ENCODE measurements around the gene SH2D7. TPM values are rescaled to one million over a fixed set of nuclear protein-coding genes. Genes with fewer than 3 reads are reported as not detected.

The SH2D7 gene
- polyA plus RNA-seq, 2 of the 4 experiments (the other 2 are of a cell fraction), result not detected

DNA sequence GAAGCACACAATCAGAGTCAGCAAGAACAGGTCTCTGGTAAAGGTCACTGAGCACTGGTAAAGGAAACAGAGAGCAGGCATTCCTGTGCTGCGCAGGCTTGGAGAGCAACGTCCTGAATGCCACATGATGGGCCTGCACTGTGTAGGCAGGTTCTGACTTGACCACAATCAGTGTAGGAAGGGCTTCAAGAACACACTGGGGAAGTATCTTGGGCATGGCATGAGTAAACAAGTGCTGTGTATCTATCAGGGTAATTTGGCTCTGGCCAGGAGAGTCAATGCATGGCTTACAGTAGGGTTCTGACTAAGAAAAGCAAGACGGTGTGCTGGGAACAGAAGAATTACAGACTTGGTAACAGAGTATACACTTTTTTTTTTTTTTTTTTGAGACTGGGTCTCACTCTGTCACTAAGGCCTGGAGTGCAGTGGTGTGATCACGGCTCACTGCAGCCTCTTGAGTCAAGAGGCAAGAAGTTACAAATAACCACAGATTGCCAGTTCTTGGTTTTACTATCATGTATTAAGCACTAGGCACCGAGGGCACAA lies 45.5 kb upstream of the SH2D7 start:
- DNase-seq (ENCODE audit: low read depth in 1 of 2, low spot score in 1 of 2) (no peak), ATAC-seq (no peak; a peak in 1 of 6 replicates), FAIRE-seq (no peak)
- ChIA-PET POLR2A (no interaction called here), CTCF (interaction anchor here (1.1 to 2.5 kb wide), 4 partner anchors 11 to 62 kb away, joined by 3 to 5 read pairs (median 5); no protein-coding TSS in a partner anchor)
- whole genome bisulfite sequencing (ENCODE audit: missing lambda C conversion rate), result 90% methylated on average over 5 of the region's 5 CpGs
- no peak overlapping the region for H3K4me2 ChIP-seq
- no peak overlapping the region for H3K27ac ChIP-seq
- no peak overlapping the region for H3K4me3 ChIP-seq
- H3K4me1 ChIP-seq, result peaks cover 5% of the 10 kb centered on the region
- no peaks in the 10 kb centered on the region for H3K9me3 ChIP-seq
- no peak for TF ChIP-seq NFE2L2 (conservative IDR thresholded peaks at IDR 0.05; ENCODE audit: low read length)
- TF ChIP-seq ZSCAN20 (CRISPR knock-in tag; IDR thresholded peaks at IDR 0.05), result no peak
- TF ChIP-seq CHD2 (IDR thresholded peaks at IDR 0.05; ENCODE audit: low read length, partially characterized antibody), result no peak
- no peak for TF ChIP-seq REST (IDR thresholded peaks at IDR 0.05)
- TF ChIP-seq EHF (CRISPR knock-in tag; IDR thresholded peaks at IDR 0.05), result no peak
- TF ChIP-seq CTCF (IDR thresholded peaks at IDR 0.05), result no peak
- TF ChIP-seq ESRRA (IDR thresholded peaks at IDR 0.05; ENCODE audit: borderline replicate concordance, low read length), result no peak
- no peak for TF ChIP-seq JUNB (IDR thresholded peaks at IDR 0.05)
- TF ChIP-seq, protein P1, sequence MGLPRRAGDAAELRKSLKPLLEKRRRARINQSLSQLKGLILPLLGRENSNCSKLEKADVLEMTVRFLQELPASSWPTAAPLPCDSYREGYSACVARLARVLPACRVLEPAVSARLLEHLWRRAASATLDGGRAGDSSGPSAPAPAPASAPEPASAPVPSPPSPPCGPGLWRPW (IDR thresholded peaks at IDR 0.05), result no peak
- no peak for TF ChIP-seq MYC (IDR thresholded peaks at IDR 0.05; ENCODE audit: borderline replicate concordance, low read length)
- no peak for TF ChIP-seq KDM1A (IDR thresholded peaks at IDR 0.05; ENCODE audit: low read depth)
- TF ChIP-seq, protein P2, sequence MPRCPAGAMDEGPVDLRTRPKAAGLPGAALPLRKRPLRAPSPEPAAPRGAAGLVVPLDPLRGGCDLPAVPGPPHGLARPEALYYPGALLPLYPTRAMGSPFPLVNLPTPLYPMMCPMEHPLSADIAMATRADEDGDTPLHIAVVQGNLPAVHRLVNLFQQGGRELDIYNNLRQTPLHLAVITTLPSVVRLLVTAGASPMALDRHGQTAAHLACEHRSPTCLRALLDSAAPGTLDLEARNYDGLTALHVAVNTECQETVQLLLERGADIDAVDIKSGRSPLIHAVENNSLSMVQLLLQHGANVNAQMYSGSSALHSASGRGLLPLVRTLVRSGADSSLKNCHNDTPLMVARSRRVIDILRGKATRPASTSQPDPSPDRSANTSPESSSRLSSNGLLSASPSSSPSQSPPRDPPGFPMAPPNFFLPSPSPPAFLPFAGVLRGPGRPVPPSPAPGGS (IDR thresholded peaks at IDR 0.05), result no peak
- no peak for TF ChIP-seq RARB (CRISPR knock-in tag; IDR thresholded peaks at IDR 0.05)
- TF ChIP-seq CBX2 (IDR thresholded peaks at IDR 0.05; ENCODE audit: borderline replicate concordance, low read depth), result no peak
- TF ChIP-seq, protein P3, sequence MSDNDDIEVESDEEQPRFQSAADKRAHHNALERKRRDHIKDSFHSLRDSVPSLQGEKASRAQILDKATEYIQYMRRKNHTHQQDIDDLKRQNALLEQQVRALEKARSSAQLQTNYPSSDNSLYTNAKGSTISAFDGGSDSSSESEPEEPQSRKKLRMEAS (IDR thresholded peaks at IDR 0.05), result no peak
- TF ChIP-seq HOXB13 (CRISPR knock-in tag; IDR thresholded peaks at IDR 0.05; ENCODE audit: low read depth), result no peak

GRCh38 chr15:78047761-78048627 lies 44.4 kb upstream of the SH2D7 start:
- no peak overlapping the region for H3K4me2 ChIP-seq
- H3K4me3 ChIP-seq, result no peak overlapping the region
- POLR2A ChIA-PET, result no interaction called here
- peaks cover 12% of the 10 kb centered on the region for H3K4me1 ChIP-seq
- DNase-seq (ENCODE audit: low read depth in 1 of 2, low spot score in 1 of 2) (no peak), ATAC-seq (no peak), FAIRE-seq (no peak)
- WGBS (ENCODE audit: missing lambda C conversion rate), result 87% methylated on average over 8 of the region's 8 CpGs
- H3K9me3 ChIP-seq, result no peaks in the 10 kb centered on the region
- CTCF ChIA-PET, result interaction anchor here (0.9 to 2.5 kb wide), 6 partner anchors 11 to 81 kb away, joined by 3 to 5 read pairs (median 4); no protein-coding TSS in a partner anchor
- no peak overlapping the region for H3K27ac ChIP-seq
- TF ChIP-seq, protein P4, sequence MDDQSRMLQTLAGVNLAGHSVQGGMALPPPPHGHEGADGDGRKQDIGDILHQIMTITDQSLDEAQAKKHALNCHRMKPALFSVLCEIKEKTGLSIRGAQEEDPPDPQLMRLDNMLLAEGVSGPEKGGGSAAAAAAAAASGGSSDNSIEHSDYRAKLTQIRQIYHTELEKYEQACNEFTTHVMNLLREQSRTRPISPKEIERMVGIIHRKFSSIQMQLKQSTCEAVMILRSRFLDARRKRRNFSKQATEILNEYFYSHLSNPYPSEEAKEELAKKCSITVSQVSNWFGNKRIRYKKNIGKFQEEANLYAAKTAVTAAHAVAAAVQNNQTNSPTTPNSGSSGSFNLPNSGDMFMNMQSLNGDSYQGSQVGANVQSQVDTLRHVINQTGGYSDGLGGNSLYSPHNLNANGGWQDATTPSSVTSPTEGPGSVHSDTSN (IDR thresholded peaks at IDR 0.05), result no peak
- TF ChIP-seq CBX2 (IDR thresholded peaks at IDR 0.05; ENCODE audit: borderline replicate concordance, low read depth) (no peak), CHD2 (IDR thresholded peaks at IDR 0.05; ENCODE audit: low read length, partially characterized antibody) (no peak), CTCF (IDR thresholded peaks at IDR 0.05) (no peak), ESRRA (IDR thresholded peaks at IDR 0.05; ENCODE audit: borderline replicate concordance, low read length) (no peak), ZC3H11A (IDR thresholded peaks at IDR 0.05) (no peak), RCOR1 (IDR thresholded peaks at IDR 0.05; ENCODE audit: low read depth, low read length) (no peak), CHD4 (IDR thresholded peaks at IDR 0.05; ENCODE audit: borderline replicate concordance) (no peak)
- TF ChIP-seq, protein P2 (IDR thresholded peaks at IDR 0.05), result no peak

All from A549 (cell line).